Measurements from ENCODE around the gene GABRR3.
"Not testable (repeated sequence)": the region's sequence is repeated elsewhere in the genome, so short reads cannot be mapped to it uniquely, and the experiment has no call there.

The GABRR3 gene

DNA sequence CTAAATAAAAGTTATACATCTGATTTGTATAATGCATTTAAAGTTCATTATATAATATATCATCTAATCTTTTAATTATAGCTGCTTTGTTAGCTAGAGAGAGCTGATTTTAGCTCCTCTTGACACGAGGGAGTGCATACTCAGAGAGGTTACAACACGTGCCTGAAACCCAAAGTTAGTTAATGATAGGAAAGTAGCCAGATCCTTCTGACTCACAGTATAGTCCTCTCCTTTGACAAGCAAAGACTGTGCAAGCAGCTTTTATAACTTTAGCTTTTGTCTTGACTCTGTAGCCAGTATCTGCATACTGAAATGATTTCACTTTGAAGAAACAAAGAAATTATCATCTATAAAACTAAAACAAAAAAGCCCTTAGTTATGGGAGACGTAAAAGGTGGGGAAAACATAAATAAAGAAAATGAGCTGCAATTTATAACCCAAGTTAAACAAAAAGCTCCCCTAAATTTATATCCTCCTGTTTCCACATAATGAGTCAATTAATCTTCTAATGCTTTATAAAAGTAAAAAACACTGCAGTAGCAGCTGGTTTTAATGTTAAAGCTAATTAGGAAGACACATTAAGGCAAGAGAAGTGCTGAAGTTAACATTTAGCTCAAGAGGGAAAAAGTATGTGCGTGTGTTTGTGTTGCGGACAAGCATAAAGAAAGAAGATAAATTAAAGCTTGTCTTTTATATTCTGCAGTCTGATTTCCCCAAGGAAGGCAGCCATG lies 13.1 kb downstream of the GABRR3 start:
- DNase-seq (ENCODE audit: low read depth): no peak

DNA sequence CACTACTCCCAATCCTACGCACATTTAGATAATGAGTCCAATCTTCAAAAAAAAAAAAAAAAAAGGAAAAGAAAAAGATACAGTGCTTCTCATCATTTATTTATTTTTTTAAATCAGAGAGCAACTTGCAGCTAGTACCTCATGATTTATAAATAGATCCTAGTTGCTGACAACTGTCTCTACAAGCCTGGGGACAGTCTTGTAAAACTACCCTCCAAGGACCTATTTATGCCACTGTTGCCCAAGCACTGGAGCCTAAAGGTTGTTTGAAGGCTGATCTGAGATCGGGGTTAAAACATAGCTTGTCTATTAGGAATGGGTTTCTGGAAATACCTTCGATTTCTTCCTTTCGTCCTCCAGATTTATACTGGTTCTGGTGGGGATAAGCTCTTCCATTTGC lies 14.7 kb downstream of the GABRR3 start:
- no peak for DNase-seq (ENCODE audit: low read depth)

DNA sequence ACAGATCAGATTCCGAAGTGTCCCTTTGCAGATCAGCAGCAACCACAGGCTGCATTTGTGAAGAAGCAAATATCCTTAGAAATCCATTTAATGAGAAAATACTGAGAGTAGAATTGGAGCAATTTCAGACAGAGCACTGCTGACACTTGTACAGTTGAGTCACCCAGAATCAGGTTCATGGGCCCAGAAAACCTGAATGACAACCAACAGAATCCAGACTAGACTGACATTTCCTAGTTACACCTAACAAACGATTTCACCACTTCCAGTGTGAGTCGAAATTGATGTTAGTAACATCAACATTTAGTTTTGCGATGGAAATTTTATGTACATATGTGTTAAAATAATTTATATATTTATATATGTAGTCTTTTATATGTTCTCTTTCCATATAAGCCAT lies 16.8 kb downstream of the GABRR3 start:
- no peak for DNase-seq (ENCODE audit: low read depth)

DNA sequence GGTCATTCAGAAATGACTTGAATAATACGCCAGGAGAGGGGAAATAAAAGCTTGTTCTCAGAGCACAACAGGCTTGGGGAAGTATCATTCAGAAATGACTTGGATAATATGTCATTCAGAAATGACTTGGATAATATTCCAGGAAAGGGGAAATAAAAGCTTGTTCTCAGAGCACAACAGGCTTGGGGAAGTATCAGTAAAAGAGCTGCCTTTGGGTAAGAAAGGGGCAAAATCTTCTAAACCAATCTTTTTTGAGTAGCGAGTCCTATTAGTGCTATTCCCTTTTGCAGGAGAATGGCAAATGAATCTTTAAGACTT lies 20.9 kb downstream of the GABRR3 start:
- DNase-seq (ENCODE audit: low read depth): no peak

DNA sequence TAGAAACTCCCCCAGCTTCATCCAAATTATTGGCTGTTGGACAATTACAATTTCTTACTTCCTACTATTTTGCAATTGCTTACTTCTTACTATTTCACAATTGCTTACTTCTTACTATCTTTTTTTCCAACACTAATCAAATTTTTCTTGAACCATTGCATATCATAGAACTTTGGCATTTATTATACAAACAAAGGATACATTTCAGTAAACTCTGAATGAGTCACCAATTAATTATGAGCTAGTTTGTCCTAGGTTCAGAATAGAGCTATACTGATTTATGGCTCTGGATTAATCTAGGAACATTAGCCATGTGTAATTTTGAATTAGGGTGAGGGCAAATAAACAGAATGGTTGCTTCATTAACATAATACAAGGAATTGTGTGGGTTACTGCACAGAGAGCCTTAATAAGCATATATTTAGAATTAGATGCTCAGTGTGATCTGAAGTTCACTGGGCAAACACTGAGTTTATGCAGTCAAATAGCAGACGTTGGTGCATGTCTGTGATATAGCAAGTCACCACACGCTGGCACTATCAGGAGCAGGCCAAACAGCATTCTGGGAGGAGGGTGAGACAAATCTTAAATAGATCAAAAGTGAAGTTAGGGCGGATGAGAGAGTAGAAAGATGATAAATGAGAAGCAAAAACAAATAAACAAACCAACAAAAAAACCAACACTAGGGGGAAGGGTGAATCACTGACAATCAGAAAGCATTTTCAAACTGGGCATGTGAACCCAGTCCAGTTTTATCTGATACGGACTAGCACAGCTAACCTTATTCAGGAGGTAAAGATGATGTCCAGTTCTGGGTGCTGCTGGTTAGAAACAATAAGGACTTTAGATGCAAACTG lies 21.5 kb downstream of the GABRR3 start:
- DNase-seq (ENCODE audit: low read depth): no peak

DNA sequence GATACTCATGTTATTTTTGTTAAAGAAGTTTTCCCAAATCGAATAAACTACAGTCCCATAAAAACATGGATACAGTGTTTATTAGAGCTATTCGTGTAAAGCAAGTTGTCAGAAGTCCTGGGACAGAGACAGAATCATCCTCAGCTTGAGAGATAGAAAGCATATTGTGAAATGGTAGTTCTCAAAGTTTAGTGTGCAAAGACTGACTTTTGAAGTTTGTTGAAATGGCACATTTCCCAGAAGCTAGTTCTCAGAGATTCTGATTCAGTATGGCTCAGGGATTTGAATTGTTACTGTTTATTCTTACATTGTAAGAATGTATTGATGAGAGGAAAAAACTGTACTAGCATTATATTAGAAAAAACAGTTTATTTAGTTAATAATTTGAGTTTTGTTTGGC lies 22.1 kb downstream of the GABRR3 start:
- DNase-seq (ENCODE audit: low read depth): peak; percentile 43

DNA sequence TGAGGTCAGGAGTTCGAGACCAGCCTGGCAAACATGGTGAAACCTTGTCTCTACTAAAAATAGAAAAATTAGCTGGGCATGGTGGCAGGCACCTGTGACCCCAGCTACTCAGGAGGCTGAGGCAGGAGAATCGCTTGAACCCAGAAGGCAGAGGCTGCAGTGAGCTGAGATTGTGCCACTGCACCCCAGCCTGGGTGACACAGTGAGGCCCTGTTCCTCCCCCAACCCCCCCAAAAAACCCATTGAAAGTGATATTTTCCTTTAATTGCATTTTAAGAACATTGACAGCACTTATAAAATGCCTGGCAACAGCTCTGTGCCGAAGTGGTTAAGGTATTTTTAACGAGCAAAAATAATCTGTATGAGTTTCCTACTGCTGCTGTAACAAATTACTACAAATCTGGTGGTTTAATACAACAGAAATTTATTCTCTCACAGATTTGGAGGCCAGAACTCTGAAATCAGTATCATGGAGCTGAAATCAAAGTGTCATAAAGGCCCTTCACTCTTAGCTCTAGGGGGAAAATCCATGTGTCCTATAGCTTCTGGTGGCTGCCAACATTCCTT lies 24.1 kb downstream of the GABRR3 start:
- not testable (repeated sequence) for DNase-seq (ENCODE audit: low read depth)

DNA sequence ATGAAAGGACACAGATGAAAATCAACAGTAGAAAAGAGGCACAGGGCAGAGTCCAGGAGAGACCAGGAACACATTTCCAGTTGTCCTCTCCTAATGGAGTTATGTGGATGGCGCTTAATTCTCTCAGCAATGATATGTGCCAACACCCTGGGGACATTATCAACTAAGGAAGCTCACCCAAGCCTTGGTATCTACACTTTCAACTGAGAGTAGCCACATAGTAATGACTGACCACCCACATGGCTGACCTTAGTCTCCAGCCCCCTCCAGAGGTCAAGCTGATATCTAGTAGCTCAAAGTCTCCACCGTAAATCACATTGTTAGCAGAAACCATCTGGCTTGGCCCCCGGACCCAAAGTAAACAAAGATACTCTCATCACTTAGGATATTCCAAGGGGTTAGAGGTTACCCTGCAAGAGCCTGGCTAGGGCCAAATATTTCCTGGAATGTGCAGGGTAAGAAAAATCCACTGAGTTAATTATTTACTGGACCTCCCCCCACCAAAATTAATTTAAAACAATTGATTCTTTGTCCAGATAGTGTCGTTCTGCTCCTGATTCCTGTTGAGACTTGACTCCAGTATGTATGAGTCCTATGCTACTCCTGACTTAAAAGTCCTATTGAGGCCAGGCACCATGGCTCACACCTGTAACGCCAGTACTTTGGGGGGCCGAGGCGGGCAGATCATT lies 24.8 kb downstream of the GABRR3 start:
- no peak for DNase-seq (ENCODE audit: low read depth)

DNA sequence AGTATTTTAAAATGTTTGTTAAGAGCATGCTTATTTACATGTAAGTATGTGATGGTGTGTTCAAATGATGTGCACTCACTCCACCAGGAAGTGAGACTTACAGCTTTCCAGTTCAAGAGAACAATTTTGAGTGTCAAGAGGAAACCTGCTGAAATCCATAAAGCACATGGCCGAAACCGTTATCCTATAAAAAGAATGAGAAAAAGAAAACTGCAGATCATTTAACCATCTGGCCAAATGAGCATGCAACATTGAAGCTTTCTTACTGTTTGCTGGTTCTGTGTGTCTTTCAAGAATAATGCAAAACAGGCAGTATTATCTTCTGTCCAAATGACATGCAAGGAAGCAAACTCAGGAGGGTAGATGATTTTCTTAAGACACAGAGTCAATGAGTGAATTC lies 26.3 kb downstream of the GABRR3 start:
- no peak for DNase-seq (ENCODE audit: low read depth)

DNA sequence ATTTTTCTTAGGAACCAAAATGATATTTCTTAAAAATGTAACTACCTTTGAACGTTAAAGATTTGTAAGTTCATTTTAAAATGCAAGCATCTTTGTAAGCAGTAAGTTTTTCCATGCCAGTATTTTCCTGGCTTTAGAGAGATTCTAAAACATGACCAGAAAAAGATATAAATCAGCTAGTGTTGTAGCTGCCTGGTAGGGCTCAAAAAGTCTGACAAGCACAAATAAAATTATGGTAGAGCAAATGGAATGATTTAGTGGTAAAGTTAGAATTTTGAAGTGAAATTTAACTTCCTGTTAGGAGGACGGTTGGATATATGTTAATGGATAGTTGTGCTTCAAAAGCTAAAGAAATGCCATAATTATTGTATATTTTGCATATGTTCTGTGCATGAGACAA lies 29.7 kb downstream of the GABRR3 start:
- no peak for DNase-seq (ENCODE audit: low read depth)

DNA sequence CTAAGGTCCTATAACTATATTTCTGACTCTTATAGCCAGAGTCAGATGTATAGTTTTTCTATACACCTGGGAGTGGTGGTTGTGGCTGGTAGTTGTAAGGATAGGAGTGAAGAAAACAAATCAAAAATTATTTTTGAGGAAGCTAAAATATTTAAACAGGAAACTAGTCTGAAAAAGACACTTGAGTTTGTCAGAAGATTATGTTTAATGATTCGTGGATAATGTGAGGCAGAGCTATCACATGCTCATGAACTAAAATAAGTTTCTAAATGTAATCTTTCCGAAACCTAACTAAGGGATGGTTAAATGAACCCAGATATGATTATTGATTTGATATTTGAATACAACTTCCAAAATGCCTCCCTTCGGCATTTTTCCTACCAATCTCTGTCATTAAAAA lies 30.4 kb downstream of the GABRR3 start:
- DNase-seq (ENCODE audit: low read depth): no peak

DNA sequence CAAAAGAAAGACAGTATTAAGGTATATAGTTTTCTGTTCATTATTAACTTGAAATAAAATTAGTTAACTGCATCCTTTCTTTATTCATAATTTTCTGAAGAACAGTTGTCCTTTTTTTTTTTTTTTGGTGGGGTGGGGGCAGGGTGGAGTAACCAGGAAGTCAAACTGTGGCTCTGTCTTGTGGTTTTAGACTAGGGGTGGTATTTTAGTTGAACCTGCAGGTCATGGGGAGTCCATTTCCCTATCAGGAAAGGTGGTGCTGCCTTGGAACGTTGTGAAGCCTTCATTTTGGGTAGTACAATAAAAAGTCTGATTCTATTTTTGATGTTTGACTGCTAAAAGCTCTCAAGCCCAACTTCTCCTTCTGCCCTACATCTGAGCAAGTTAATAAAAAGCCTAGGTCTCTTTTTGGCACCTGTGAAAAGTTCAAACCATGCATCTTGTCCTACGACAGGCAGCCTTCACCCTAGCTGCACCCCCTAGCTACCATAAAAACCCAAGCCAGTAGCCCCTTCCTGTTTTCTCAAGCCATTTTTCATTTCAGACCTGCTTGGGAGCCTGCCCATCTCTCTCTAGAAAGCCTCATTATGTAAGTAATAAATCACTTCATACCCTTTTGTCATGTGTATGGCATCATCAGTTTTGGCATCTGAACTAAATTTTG lies 31.7 kb downstream of the GABRR3 start:
- DNase-seq (ENCODE audit: low read depth): no peak

DNA sequence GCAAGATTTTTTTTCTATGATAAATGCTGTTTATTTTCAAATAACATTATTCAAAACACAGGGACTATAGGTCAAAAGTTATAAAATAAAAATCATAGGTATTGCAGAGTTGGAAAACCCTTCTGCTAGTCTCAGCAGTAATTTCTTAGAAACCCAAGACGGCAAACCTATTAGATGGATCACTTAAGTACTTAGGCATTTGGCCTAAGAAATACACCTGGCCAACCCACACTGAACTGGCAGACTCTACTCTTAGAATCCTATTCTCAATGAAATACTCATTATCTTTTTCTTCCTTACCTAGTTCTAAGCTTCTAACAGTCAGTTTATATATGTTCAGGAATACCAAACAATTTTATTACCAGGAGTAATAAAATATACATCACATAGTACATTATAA lies 32.4 kb downstream of the GABRR3 start:
- no peak for DNase-seq (ENCODE audit: low read depth)

DNA sequence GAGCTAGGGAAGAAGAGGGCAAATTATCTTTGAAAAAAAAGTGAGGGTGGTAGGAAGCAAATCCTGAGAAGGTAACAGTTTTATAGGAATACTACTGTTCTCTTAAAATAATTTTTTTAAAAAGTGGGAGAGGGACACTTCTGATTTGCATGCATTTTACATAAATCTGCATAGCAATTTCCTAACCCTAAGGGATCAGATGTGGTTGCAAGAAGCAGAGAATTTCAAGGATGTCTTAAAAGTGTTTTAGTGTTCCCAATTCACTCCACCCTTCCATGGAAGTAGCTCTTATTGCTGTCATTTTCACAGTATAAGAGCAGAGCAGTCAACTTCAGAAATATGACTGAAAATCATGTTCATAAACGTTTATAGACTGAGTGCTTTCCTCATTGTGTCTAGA lies 35.1 kb downstream of the GABRR3 start:
- no peak for DNase-seq (ENCODE audit: low read depth)

DNA sequence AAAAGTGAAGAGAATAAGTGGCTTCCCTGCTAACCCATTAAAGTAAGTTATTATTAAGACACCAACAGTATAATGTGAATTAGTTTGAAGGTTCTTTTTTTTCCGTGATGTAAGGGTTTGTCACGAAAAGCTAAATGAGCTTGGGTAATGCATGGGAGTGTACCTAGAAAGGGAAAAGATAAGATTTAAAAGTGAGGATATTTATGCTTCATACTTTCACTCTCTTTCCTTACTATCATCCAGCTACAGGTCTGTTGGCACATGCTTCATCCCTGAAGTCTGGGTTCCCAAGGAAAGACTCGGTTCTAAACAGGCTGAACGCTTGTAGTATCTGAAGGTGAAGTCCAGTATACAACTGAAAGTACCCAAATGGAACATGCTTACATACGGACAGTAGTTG lies 36.0 kb downstream of the GABRR3 start:
- no peak for DNase-seq (ENCODE audit: low read depth)

DNA sequence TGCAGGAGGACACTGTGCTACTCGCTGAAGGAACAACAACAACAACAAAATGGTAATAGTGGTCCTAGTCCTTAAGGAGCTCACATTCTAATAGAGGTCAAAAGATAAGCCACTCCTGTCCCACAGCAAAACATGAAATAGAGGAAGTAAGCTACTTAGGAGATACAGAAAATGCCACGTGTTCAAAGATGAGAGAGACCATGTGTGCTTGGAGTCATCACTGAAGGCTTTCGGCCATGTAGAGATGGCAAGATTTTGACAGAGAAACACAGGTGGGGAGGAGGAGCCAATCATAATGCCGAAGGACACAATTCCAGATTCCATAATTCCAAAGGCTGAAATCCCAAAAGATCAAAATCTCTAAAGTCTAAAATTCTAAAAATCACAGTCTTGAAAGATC lies 38.1 kb downstream of the GABRR3 start:
- DNase-seq (ENCODE audit: low read depth): no peak

DNA sequence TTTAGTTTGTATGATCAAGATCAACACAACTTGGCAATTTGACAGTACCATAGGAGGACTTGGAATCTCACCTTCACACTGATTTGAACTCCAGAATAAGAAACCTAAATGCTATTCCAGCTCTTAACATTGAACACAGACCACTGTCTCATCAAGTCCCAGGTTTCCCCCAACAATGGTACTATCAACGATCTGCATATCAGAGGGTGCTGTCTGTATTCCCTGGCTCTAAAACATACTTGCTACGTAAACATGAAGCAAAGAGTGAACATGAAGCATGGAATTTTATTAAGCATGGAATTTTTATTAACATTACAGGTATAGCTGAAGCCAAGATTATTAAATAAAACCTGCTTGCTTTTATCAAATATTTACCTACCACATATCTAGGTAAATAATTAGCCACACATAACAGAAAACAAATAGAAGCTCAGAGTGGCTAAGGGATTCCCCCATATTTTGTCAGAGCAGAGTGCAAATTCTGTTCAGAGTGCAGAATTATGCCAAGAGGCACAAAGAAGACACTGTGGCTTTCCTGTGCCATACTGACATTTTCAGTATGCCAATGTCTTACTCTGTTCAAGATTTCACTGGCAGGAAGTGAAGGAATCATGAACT lies 40.7 kb downstream of the GABRR3 start:
- DNase-seq (ENCODE audit: low read depth): no peak

DNA sequence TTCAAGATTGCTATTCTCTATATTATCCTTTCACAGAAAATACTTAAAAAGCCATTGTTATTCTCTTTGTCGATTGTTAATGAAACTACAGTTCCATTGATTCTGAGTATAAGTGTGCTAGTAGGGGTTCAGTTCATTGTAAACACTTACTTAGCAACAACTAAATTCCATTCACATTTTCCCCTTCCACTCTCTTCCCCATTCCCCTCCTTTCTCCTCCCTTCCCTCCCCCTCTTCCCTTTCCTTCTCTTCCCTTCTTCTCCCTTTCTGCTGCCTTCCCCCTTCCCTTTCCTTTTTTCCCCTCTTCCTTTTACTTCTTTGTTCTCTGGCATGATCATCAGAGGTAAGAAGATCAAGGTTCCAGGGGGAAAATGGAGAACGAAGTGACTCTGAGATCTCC lies 41.6 kb downstream of the GABRR3 start:
- no peak for DNase-seq (ENCODE audit: low read depth)

DNA sequence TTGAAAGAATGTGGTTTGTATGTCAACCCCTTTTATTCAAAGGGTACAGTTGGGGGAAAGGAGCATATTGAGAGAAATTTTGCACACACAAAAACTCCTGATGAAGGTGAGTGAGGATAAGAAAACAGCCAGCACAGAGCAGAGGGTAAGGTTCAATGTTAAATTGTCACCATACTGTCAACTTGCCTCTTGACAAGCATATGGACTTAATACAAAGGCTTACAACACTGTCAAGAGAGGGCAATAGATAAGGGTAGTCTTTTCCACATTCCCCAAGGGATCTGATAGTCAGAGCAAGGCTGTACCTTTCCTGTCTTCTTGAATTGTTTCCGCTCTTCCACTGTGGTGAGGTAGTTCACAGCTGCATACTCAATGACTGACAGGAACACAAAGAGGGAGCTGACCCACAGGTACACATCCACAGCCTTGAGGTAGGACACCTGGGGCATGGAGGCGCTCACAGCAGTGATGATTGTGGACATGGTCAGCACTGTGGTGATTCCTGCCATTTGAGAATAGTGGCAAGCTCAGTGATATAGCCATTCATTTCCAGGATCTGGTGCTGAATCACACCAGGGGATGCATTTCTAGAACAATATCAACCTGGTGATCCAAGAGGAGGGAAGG lies 42.5 kb downstream of the GABRR3 start:
- no peak for DNase-seq (ENCODE audit: low read depth)

DNA sequence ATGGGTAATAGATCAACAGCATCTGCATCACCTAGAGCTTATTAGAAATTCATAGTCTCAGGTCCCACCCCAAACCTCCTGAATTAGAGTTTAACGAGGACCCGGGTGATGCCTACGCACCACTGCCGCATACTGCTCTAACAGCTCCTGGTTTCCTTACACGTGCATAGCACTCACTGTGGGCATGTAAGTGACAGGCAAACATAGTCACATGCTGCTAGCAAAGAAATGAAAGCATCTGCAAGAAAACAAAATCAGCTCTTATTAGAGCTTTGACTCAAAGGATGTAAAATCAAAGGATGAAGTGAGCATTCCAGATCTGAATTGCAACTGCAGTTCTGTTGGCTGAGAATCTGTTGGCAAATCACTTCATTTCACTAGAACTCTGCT lies 43.8 kb downstream of the GABRR3 start:
- no peak for DNase-seq (ENCODE audit: low read depth)

DNA sequence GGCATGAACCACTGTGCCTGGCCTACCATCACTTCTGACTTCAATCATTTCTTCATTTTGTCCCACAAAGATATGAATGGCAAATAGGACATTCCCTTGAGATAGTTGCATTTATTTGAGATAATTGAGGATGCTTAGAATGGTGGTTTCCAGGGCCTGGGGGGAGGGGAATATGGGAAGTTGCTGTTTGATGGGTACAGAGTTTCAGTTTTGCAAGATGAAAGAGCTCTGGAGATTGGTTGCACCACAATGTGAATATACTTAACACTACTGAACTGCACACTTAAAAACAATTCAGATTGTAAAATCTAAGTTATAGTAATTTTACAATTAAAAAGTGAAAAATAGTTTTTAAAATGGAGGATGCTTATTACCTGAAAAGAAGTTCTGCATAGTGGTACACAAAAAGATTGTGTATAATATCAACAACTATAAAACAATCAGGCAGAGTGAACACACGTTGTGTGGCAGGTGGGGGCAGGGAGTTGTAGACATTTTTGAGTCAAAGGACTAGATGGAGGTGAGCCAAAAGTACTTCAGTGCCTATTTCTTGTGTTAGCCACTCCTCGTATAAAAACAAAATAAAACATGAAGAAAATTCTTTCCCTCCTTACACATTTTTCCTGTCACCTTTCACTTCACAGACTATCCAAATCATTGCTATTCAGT lies 44.4 kb downstream of the GABRR3 start:
- no peak for DNase-seq (ENCODE audit: low read depth)
